ENCODE results near the gene SNX13. TPM values are rescaled to one million over a fixed set of nuclear protein-coding genes. Genes with fewer than 3 reads are reported as not detected.

The SNX13 gene
- total and polyA plus RNA-seq, 2 donors (not counting 3 experiments of a cell fraction or from before 2014, with no cell fraction given): 6.1 to 28.5 TPM

DNA sequence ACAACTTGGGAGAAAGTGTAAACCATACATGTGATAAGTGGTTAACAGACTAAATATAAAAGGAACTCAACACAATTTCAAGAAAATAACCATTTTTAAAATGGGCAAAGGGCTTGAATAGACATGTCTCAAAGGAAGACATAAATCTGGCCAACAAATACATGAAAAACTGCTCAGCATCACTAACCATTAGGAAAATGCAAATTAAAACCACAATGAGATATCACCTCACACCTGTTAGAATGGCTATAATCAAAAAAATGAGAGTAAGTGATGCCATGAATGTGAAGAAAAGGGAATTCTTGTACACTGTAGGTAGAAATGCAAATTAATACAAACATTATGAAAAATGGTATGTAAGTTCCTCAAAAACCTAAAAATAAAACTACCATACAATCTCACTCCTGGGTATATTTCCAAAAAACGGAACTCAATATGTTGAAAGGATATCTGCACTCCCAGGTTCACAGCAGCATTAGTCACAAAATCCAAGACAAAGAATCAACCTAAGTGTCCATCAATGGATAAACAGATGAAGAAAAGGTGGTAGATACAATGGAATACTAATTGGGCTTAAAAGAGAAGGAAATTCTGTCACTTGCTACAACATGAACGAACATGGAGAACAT, 5.6 kb downstream of the SNX13 start:
- DNase-seq (ENCODE audit: low read depth, low spot score) (no peak), FAIRE-seq (no peak)
- no peak overlapping the region for H3K4me2 ChIP-seq (ENCODE audit: insufficient read depth, low read length)
- H3K9me3 ChIP-seq (replicated peaks; ENCODE audit: control insufficient read depth, insufficient read depth, low read length): no peaks in the 10 kb centered on the region
- H3K9ac ChIP-seq (replicated peaks; ENCODE audit: extremely low read depth, insufficient read depth, low read length): no peak overlapping the region
- no peak overlapping the region for H3K4me3 ChIP-seq (replicated peaks in 1 of 3; ENCODE audit: insufficient read depth in 1 of 3, low read depth in 1 of 3, low read length in 3 of 3)
- ChIA-PET POLR2A (no interaction called here), CTCF (interaction anchor here (1.2 kb wide), 1 partner anchor 165 kb away, joined by 3 read pairs; no protein-coding TSS in a partner anchor)
- intact Hi-C loops (cut with micrococcal nuclease): loop anchor here (5.0 kb wide), 1 partner anchor 152 kb away; no protein-coding TSS in a partner anchor
- no peaks in the 10 kb centered on the region for H3K9me1 ChIP-seq (replicated peaks; ENCODE audit: control insufficient read depth, extremely low read depth, insufficient read depth, low read length)
- H3K79me2 ChIP-seq (ENCODE audit: control insufficient read depth, insufficient read depth, low read length): peaks cover 84% of the 10 kb centered on the region
- H3K4me1 ChIP-seq (ENCODE audit: control insufficient read depth, extremely low read depth, insufficient read depth, low read length): peaks cover 14% of the 10 kb centered on the region
- no peaks in the 10 kb centered on the region for H3K36me3 ChIP-seq (ENCODE audit: control insufficient read depth in 2 of 2, extremely low read depth in 1 of 2, insufficient read depth in 2 of 2, low read length in 2 of 2)
- dilution Hi-C loops (cut with MboI; ENCODE audit: extremely low pct_ligation_motif_present, low sequenced_read_pairs): no loop called here
- no peaks in the 10 kb centered on the region for H3K27me3 ChIP-seq (ENCODE audit: control insufficient read depth in 2 of 2, insufficient read depth in 2 of 2, low read length in 2 of 2)
- no peak overlapping the region for H3K27ac ChIP-seq (ENCODE audit: insufficient read depth, low read depth, low read length)
- peaks cover 2% of the 10 kb centered on the region for H4K20me1 ChIP-seq (replicated peaks; ENCODE audit: control insufficient read depth, extremely low read depth, insufficient read depth, low read length)
- no peak overlapping the region for H2AFZ ChIP-seq (ENCODE audit: low read depth, low read length)
- BruUV-seq (replicated peaks): no TSS peak
- TF ChIP-seq GATA2 (IDR thresholded peaks at IDR 0.05; ENCODE audit: insufficient read depth, insufficient read length, low read depth, low read length): no peak
- TF ChIP-seq JUN (IDR thresholded peaks at IDR 0.05; ENCODE audit: borderline replicate concordance, insufficient read depth, insufficient read length, low read depth): no peak
- TF ChIP-seq POLR2AphosphoS5 (IDR thresholded peaks at IDR 0.05; ENCODE audit: insufficient read depth, low read depth, low read length): no peak
- TF ChIP-seq FOS (IDR thresholded peaks at IDR 0.05; ENCODE audit: borderline replicate concordance, insufficient read depth, low read length): no peak
- no peak for TF ChIP-seq POLR2A (IDR thresholded peaks at IDR 0.05; ENCODE audit: low read depth, low read length)
- no peak for TF ChIP-seq MYC (IDR thresholded peaks at IDR 0.05; ENCODE audit: low read depth, low read length)
- TF ChIP-seq MAX (IDR thresholded peaks at IDR 0.05; ENCODE audit: insufficient read depth, insufficient read length): no peak
- TF ChIP-seq, protein P1, sequence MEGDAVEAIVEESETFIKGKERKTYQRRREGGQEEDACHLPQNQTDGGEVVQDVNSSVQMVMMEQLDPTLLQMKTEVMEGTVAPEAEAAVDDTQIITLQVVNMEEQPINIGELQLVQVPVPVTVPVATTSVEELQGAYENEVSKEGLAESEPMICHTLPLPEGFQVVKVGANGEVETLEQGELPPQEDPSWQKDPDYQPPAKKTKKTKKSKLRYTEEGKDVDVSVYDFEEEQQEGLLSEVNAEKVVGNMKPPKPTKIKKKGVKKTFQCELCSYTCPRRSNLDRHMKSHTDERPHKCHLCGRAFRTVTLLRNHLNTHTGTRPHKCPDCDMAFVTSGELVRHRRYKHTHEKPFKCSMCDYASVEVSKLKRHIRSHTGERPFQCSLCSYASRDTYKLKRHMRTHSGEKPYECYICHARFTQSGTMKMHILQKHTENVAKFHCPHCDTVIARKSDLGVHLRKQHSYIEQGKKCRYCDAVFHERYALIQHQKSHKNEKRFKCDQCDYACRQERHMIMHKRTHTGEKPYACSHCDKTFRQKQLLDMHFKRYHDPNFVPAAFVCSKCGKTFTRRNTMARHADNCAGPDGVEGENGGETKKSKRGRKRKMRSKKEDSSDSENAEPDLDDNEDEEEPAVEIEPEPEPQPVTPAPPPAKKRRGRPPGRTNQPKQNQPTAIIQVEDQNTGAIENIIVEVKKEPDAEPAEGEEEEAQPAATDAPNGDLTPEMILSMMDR (IDR thresholded peaks at IDR 0.05; ENCODE audit: extremely low read depth in 1 of 2, insufficient read depth in 1 of 2, low read depth in 1 of 2, low read length in 2 of 2): no peak
- TF ChIP-seq EZH2 (IDR thresholded peaks at IDR 0.05; ENCODE audit: borderline replicate concordance, low read depth, low read length, severe bottlenecking): no peak
